Astrocyte of the cerebellum (primary cell): ENCODE measurements around the gene CYFIP1.

Experiments used
- DNase-seq: peaks from one replicate; pipeline ENCODE4 v3.0.0-alpha.2; 2011; ENCODE audit warnings: low read depth
- H3K4me3 ChIP-seq: 2 replicates; pipeline ENCODE4 v1.5.1; 2011; ENCODE audit warnings: mild to moderate bottlenecking, low read depth, low read length, moderate library complexity
- in situ Hi-C: cut with HindIII; loops from 2 replicates; pipeline ENCODE4 v1.10.0; 2017; ENCODE audit warnings: low sequenced_read_pairs
- TF ChIP-seq, protein P1 (sequence below): IDR thresholded peaks from 2 replicates; pipeline ENCODE4 v1.5.1; 2012; ENCODE audit warnings: low read length, low read depth, moderate library complexity, mild to moderate bottlenecking; ENCODE audit errors: missing control alignments

Gene CYFIP1

DNA sequence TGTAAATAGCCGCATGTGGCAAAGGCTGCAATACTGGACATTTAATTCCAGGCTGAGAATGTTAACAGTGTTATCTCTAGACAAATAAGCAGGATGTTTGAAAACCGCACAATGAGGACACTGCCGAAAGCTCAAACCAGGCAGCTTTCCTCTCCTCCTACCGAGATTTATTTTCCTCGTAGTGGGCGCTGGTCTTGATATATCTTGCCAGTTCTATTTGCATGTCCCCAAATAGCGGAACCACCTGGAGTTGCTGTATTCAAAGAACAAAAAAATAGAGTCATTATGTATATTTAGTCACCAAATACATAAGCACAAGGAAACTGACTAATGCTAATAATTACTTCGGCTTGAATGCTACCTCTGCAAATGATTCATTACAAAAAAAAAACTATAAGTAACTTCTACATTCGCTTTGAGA, 46.5 kb downstream of the CYFIP1 start:
- TF ChIP-seq, protein P1, sequence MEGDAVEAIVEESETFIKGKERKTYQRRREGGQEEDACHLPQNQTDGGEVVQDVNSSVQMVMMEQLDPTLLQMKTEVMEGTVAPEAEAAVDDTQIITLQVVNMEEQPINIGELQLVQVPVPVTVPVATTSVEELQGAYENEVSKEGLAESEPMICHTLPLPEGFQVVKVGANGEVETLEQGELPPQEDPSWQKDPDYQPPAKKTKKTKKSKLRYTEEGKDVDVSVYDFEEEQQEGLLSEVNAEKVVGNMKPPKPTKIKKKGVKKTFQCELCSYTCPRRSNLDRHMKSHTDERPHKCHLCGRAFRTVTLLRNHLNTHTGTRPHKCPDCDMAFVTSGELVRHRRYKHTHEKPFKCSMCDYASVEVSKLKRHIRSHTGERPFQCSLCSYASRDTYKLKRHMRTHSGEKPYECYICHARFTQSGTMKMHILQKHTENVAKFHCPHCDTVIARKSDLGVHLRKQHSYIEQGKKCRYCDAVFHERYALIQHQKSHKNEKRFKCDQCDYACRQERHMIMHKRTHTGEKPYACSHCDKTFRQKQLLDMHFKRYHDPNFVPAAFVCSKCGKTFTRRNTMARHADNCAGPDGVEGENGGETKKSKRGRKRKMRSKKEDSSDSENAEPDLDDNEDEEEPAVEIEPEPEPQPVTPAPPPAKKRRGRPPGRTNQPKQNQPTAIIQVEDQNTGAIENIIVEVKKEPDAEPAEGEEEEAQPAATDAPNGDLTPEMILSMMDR, result no peak
- DNase-seq, result peak; percentile 45
- in situ Hi-C loops, result no loop called here
- no peak overlapping the region for H3K4me3 ChIP-seq

GRCh38 chr15:22931784-22932536, 48.2 kb downstream of the CYFIP1 start:
- in situ Hi-C loops, result no loop called here
- no peak overlapping the region for H3K4me3 ChIP-seq
- no peak for DNase-seq
- TF ChIP-seq, protein P1, result no peak

GRCh38 chr15:22930782-22931484, 49.2 kb downstream of the CYFIP1 start:
- H3K4me3 ChIP-seq, result no peak overlapping the region
- TF ChIP-seq, protein P1, result no peak
- DNase-seq, result no peak
- in situ Hi-C loops, result no loop called here

- no peak for DNase-seq
- no peak overlapping the region for H3K4me3 ChIP-seq
- TF ChIP-seq, protein P1, result no peak
- in situ Hi-C loops, result no loop called here
Measured at GRCh38 chr15:22927761-22928160, 52.4 kb downstream of the CYFIP1 start.

DNA sequence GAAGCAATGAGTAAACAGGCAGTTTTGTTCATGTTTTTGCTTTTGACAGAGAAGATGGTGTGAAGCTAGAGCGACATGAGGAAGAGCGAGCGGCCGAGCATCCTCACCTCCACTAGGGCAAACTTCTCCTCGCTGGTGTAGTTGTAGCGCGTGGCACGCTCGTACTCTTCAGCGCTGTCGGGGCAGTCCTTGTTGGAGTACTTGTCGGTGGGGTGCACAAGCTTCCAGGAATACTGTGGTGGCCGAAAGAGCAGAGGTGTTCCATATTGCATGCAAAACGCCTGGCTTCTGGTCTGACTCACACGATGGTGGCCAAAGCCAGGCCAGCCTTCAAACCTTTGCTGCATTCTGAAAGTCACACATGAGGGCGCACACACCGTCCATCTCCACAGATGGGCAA, 54.3 kb downstream of the CYFIP1 start:
- H3K4me3 ChIP-seq, result no peak overlapping the region
- TF ChIP-seq, protein P1, result no peak
- in situ Hi-C loops, result no loop called here
- no peak for DNase-seq

DNA sequence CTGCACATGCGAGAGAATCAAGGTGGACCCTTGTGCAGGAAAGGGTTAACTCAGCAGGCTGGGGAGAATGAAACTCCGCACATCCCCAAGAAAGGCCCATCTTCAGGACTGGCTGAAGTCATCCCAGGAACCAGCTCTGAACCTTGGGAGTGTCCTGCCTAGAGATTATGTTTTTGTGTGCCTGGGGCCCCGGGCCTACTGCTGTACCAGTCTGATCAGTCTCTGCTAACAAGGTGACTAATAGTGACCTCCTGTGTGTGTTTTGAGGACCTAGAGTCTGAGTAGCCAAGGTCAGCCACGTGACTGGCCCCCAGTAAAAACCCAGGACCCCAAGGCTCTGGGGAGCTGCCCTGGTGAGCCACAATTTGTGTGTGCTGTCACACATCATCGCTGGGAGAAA, 58.2 kb downstream of the CYFIP1 start:
- in situ Hi-C loops, result no loop called here
- no peak for DNase-seq
- TF ChIP-seq, protein P1, result no peak
- H3K4me3 ChIP-seq, result no peak overlapping the region
